IPS-15b (cell line): ENCODE measurements around the gene APOL2.

ENCODE experiments used
- H3K27me3 ChIP-seq: one replicate; pipeline ENCODE4 v1.6.1; 2013; ENCODE audit warnings: low read length; ENCODE audit not compliant: control insufficient read depth, insufficient read depth
- H3K36me3 ChIP-seq: one replicate; pipeline ENCODE4 v1.6.1; 2013; ENCODE audit warnings: low read length; ENCODE audit not compliant: control insufficient read depth, insufficient read depth
- H3K4me1 ChIP-seq: one replicate; pipeline ENCODE4 v1.6.1; 2013; ENCODE audit warnings: mild to moderate bottlenecking, low read length; ENCODE audit not compliant: control insufficient read depth, insufficient read depth
- H3K4me3 ChIP-seq: one replicate; pipeline ENCODE4 v1.5.1; 2013; ENCODE audit warnings: low read depth, low read length
- H3K9ac ChIP-seq: one replicate; pipeline ENCODE4 v1.6.1; 2013; ENCODE audit warnings: low read depth, mild to moderate bottlenecking, low read length
- H3K9me3 ChIP-seq: one replicate; pipeline ENCODE4 v1.6.1; 2013; ENCODE audit warnings: mild to moderate bottlenecking, low read length; ENCODE audit not compliant: control insufficient read depth, insufficient read depth

APOL2 gene

GRCh38 chr22:36199001-36199551 is 40.3 kb downstream of the APOL2 start:
- Histone ChIP-seq H3K4me1 (peaks cover 10% of the 10 kb centered on the region), H3K4me3 (no peak overlapping the region), H3K36me3 (no peaks in the 10 kb centered on the region), H3K9me3 (no peaks in the 10 kb centered on the region), H3K27me3 (no peaks in the 10 kb centered on the region), H3K9ac (no peak overlapping the region)

GRCh38 chr22:36198536-36198935 is 40.8 kb downstream of the APOL2 start:
- Histone ChIP-seq H3K4me3 (no peak overlapping the region), H3K27me3 (no peaks in the 10 kb centered on the region), H3K36me3 (no peaks in the 10 kb centered on the region), H3K4me1 (peaks cover 10% of the 10 kb centered on the region), H3K9ac (no peak overlapping the region), H3K9me3 (no peaks in the 10 kb centered on the region)

GRCh38 chr22:36197514-36198146 is 41.7 kb downstream of the APOL2 start:
- no peak overlapping the region for H3K4me3 ChIP-seq
- no peaks in the 10 kb centered on the region for H3K27me3 ChIP-seq
- peaks cover 10% of the 10 kb centered on the region for H3K4me1 ChIP-seq
- H3K9ac ChIP-seq = no peak overlapping the region
- H3K9me3 ChIP-seq = no peaks in the 10 kb centered on the region
- H3K36me3 ChIP-seq = no peaks in the 10 kb centered on the region

- peaks cover 10% of the 10 kb centered on the region for H3K4me1 ChIP-seq
- no peaks in the 10 kb centered on the region for H3K36me3 ChIP-seq
- no peaks in the 10 kb centered on the region for H3K9me3 ChIP-seq
- no peaks in the 10 kb centered on the region for H3K27me3 ChIP-seq
- H3K4me3 ChIP-seq = no peak overlapping the region
- H3K9ac ChIP-seq = no peak overlapping the region
Observed at GRCh38 chr22:36197065-36197440, 42.3 kb downstream of the APOL2 start.

GRCh38 chr22:36196254-36197064 is 42.9 kb downstream of the APOL2 start:
- Histone ChIP-seq H3K27me3 (no peaks in the 10 kb centered on the region), H3K4me1 (peaks cover 10% of the 10 kb centered on the region), H3K36me3 (no peaks in the 10 kb centered on the region), H3K9ac (no peak overlapping the region), H3K4me3 (no peak overlapping the region), H3K9me3 (no peaks in the 10 kb centered on the region)

- Histone ChIP-seq H3K4me1 (peaks cover 10% of the 10 kb centered on the region), H3K27me3 (no peaks in the 10 kb centered on the region), H3K9ac (no peak overlapping the region), H3K9me3 (no peaks in the 10 kb centered on the region), H3K4me3 (no peak overlapping the region), H3K36me3 (no peaks in the 10 kb centered on the region)
Observed at GRCh38 chr22:36194971-36195370, 44.4 kb downstream of the APOL2 start.

GRCh38 chr22:36194385-36194784 is 44.9 kb downstream of the APOL2 start:
- Histone ChIP-seq H3K9me3 (no peaks in the 10 kb centered on the region), H3K36me3 (no peaks in the 10 kb centered on the region), H3K9ac (no peak overlapping the region), H3K4me3 (no peak overlapping the region), H3K27me3 (no peaks in the 10 kb centered on the region), H3K4me1 (peaks cover 14% of the 10 kb centered on the region)

- Histone ChIP-seq H3K4me1 (peaks cover 14% of the 10 kb centered on the region), H3K9me3 (no peaks in the 10 kb centered on the region), H3K4me3 (no peak overlapping the region), H3K36me3 (no peaks in the 10 kb centered on the region), H3K9ac (no peak overlapping the region), H3K27me3 (no peaks in the 10 kb centered on the region)
Observed at GRCh38 chr22:36193577-36193976, 45.8 kb downstream of the APOL2 start.

- H3K9ac ChIP-seq = no peak overlapping the region
- peaks cover 14% of the 10 kb centered on the region for H3K4me1 ChIP-seq
- H3K9me3 ChIP-seq = no peaks in the 10 kb centered on the region
- no peaks in the 10 kb centered on the region for H3K27me3 ChIP-seq
- H3K36me3 ChIP-seq = no peaks in the 10 kb centered on the region
- H3K4me3 ChIP-seq = no peak overlapping the region
Observed at GRCh38 chr22:36193171-36193570, 46.2 kb downstream of the APOL2 start.

- no peaks in the 10 kb centered on the region for H3K27me3 ChIP-seq
- H3K36me3 ChIP-seq = no peaks in the 10 kb centered on the region
- H3K4me1 ChIP-seq = peaks cover 12% of the 10 kb centered on the region
- H3K9ac ChIP-seq = no peak overlapping the region
- no peak overlapping the region for H3K4me3 ChIP-seq
- H3K9me3 ChIP-seq = no peaks in the 10 kb centered on the region
Observed at GRCh38 chr22:36192542-36192941, 46.8 kb downstream of the APOL2 start.

GRCh38 chr22:36191106-36191836 is 48.1 kb downstream of the APOL2 start:
- Histone ChIP-seq H3K27me3 (no peaks in the 10 kb centered on the region), H3K9ac (no peak overlapping the region), H3K9me3 (no peaks in the 10 kb centered on the region), H3K4me3 (no peak overlapping the region), H3K4me1 (peaks cover 4% of the 10 kb centered on the region), H3K36me3 (no peaks in the 10 kb centered on the region)
